ENCODE measurements around the gene TRIM8. TPM values are rescaled to one million over a fixed set of nuclear protein-coding genes. Genes with fewer than 3 reads are reported as not detected.

The TRIM8 gene
- total RNA-seq, 2 experiments from 2014 or later, result 18.8 to 20.0 TPM

- no peaks in the 10 kb centered on the region for H3K36me3 Mint-ChIP-seq (ENCODE audit: low read depth)
- H3K27me3 Mint-ChIP-seq (ENCODE audit: low read depth), result no peaks in the 10 kb centered on the region
- intact Hi-C loops (cut with micrococcal nuclease), result no loop called here
- DNase-seq, result no peak
- no peak overlapping the region for H3K27ac Mint-ChIP-seq
- no peaks in the 10 kb centered on the region for H3K9me3 Mint-ChIP-seq
- CTCF ChIA-PET, result interaction anchor here (1.5 kb wide), 1 partner anchor 13 kb away, joined by 4 read pairs; no protein-coding TSS in a partner anchor
- peaks cover 32% of the 10 kb centered on the region for H3K4me1 Mint-ChIP-seq (ENCODE audit: low read depth)
- H3K4me3 Mint-ChIP-seq, result no peak overlapping the region
These were observed 14.3 kb upstream of the TRIM8 start for GRCh38 chr10:102629661-102630614.

GRCh38 chr10:102630663-102631062, 13.6 kb upstream of the TRIM8 start:
- DNase-seq, result no peak
- CTCF ChIA-PET, result interaction anchor here (1.5 kb wide), 1 partner anchor 14 kb away, joined by 4 read pairs; no protein-coding TSS in a partner anchor
- no peaks in the 10 kb centered on the region for H3K27me3 Mint-ChIP-seq (ENCODE audit: low read depth)
- intact Hi-C loops (cut with micrococcal nuclease), result no loop called here
- no peak overlapping the region for H3K27ac Mint-ChIP-seq
- H3K9me3 Mint-ChIP-seq, result no peaks in the 10 kb centered on the region
- H3K36me3 Mint-ChIP-seq (ENCODE audit: low read depth), result no peaks in the 10 kb centered on the region
- H3K4me3 Mint-ChIP-seq, result no peak overlapping the region
- H3K4me1 Mint-ChIP-seq (ENCODE audit: low read depth), result peaks cover 39% of the 10 kb centered on the region

GRCh38 chr10:102631525-102632393, 12.5 kb upstream of the TRIM8 start:
- Mint-ChIP-seq H3K27me3 (ENCODE audit: low read depth) (no peaks in the 10 kb centered on the region), H3K27ac (peak overlapping the region; percentile 62), H3K4me1 (ENCODE audit: low read depth) (peaks cover 41% of the 10 kb centered on the region), H3K9me3 (no peaks in the 10 kb centered on the region), H3K4me3 (no peak overlapping the region), H3K36me3 (ENCODE audit: low read depth) (no peaks in the 10 kb centered on the region)
- intact Hi-C loops (cut with micrococcal nuclease), result no loop called here
- no peak for DNase-seq
- CTCF ChIA-PET, result interaction anchor here (0.6 to 1.1 kb wide), 4 partner anchors 10 to 20 kb away, joined by 3 to 4 read pairs (median 3); no protein-coding TSS in a partner anchor

- peak overlapping the region; percentile 62 for H3K27ac Mint-ChIP-seq
- intact Hi-C loops (cut with micrococcal nuclease), result loop anchor here (1.0 kb wide), 1 partner anchor 10 kb away; no protein-coding TSS in a partner anchor
- H3K27me3 Mint-ChIP-seq (ENCODE audit: low read depth), result no peaks in the 10 kb centered on the region
- DNase-seq, result peak; percentile 46
- no peaks in the 10 kb centered on the region for H3K36me3 Mint-ChIP-seq (ENCODE audit: low read depth)
- H3K4me1 Mint-ChIP-seq (ENCODE audit: low read depth), result peaks cover 41% of the 10 kb centered on the region
- H3K9me3 Mint-ChIP-seq, result no peaks in the 10 kb centered on the region
- CTCF ChIA-PET, result interaction anchor here (0.5 to 1.1 kb wide), 3 partner anchors 18 to 21 kb away, joined by 3 to 8 read pairs (median 4); no protein-coding TSS in a partner anchor
- H3K4me3 Mint-ChIP-seq, result no peak overlapping the region
These were observed 11.7 kb upstream of the TRIM8 start for GRCh38 chr10:102632394-102633111.

- CTCF ChIA-PET, result interaction anchor here (0.6 to 1.3 kb wide), 3 partner anchors 11 to 1592 kb away, joined by 3 to 6 read pairs (median 5); partner anchors contain the start of gene TRIM8
- no peaks in the 10 kb centered on the region for H3K27me3 Mint-ChIP-seq (ENCODE audit: low read depth)
- H3K4me3 Mint-ChIP-seq, result no peak overlapping the region
- intact Hi-C loops (cut with micrococcal nuclease), result loop anchor here (1.0 kb wide), 1 partner anchor 9 kb away; no protein-coding TSS in a partner anchor
- peak; percentile 80 for DNase-seq
- H3K4me1 Mint-ChIP-seq (ENCODE audit: low read depth), result peaks cover 41% of the 10 kb centered on the region
- no peaks in the 10 kb centered on the region for H3K9me3 Mint-ChIP-seq
- peak overlapping the region; percentile 84 for H3K27ac Mint-ChIP-seq
- no peaks in the 10 kb centered on the region for H3K36me3 Mint-ChIP-seq (ENCODE audit: low read depth)
These were observed 11.0 kb upstream of the TRIM8 start for GRCh38 chr10:102633287-102633686.

GRCh38 chr10:102633848-102634247, 10.4 kb upstream of the TRIM8 start:
- no peak overlapping the region for H3K4me3 Mint-ChIP-seq
- no peaks in the 10 kb centered on the region for H3K9me3 Mint-ChIP-seq
- CTCF ChIA-PET, result interaction anchor here (0.6 to 1.3 kb wide), 3 partner anchors 11 to 1592 kb away, joined by 3 to 6 read pairs (median 5); partner anchors contain the start of gene TRIM8
- intact Hi-C loops (cut with micrococcal nuclease), result loop anchor here (1.0 kb wide), 1 partner anchor 8 kb away; no protein-coding TSS in a partner anchor
- no peaks in the 10 kb centered on the region for H3K36me3 Mint-ChIP-seq (ENCODE audit: low read depth)
- peaks cover 41% of the 10 kb centered on the region for H3K4me1 Mint-ChIP-seq (ENCODE audit: low read depth)
- DNase-seq, result no peak
- peak overlapping the region; percentile 84 for H3K27ac Mint-ChIP-seq
- H3K27me3 Mint-ChIP-seq (ENCODE audit: low read depth), result no peaks in the 10 kb centered on the region

GRCh38 chr10:102634686-102635085, 9.6 kb upstream of the TRIM8 start:
- Mint-ChIP-seq H3K4me3 (no peak overlapping the region), H3K4me1 (ENCODE audit: low read depth) (peaks cover 41% of the 10 kb centered on the region), H3K36me3 (ENCODE audit: low read depth) (no peaks in the 10 kb centered on the region), H3K27me3 (ENCODE audit: low read depth) (no peaks in the 10 kb centered on the region), H3K27ac (peak overlapping the region; percentile 55), H3K9me3 (no peaks in the 10 kb centered on the region)
- CTCF ChIA-PET, result interaction anchor here (0.6 to 1.8 kb wide), 2 partner anchors 10 to 262 kb away, joined by 3 to 5 read pairs; partner anchors contain the start of gene TRIM8
- intact Hi-C loops (cut with micrococcal nuclease), result no loop called here
- DNase-seq, result no peak

- DNase-seq, result peak; percentile 36
- Mint-ChIP-seq H3K27ac (peak overlapping the region; percentile 55), H3K9me3 (no peaks in the 10 kb centered on the region), H3K27me3 (ENCODE audit: low read depth) (no peaks in the 10 kb centered on the region), H3K4me3 (no peak overlapping the region), H3K36me3 (ENCODE audit: low read depth) (no peaks in the 10 kb centered on the region), H3K4me1 (ENCODE audit: low read depth) (peaks cover 41% of the 10 kb centered on the region)
- intact Hi-C loops (cut with micrococcal nuclease), result no loop called here
- CTCF ChIA-PET, result interaction anchor here (0.9 to 1.8 kb wide), 2 partner anchors 9 to 11 kb away, joined by 4 to 5 read pairs; partner anchors contain the start of gene TRIM8
These were observed 8.9 kb upstream of the TRIM8 start for GRCh38 chr10:102635377-102635776.

- no peaks in the 10 kb centered on the region for H3K36me3 Mint-ChIP-seq (ENCODE audit: low read depth)
- H3K4me3 Mint-ChIP-seq, result no peak overlapping the region
- H3K4me1 Mint-ChIP-seq (ENCODE audit: low read depth), result peaks cover 20% of the 10 kb centered on the region
- no peak overlapping the region for H3K27ac Mint-ChIP-seq
- CTCF ChIA-PET, result no interaction called here
- H3K27me3 Mint-ChIP-seq (ENCODE audit: low read depth), result no peaks in the 10 kb centered on the region
- DNase-seq, result no peak
- H3K9me3 Mint-ChIP-seq, result no peaks in the 10 kb centered on the region
- intact Hi-C loops (cut with micrococcal nuclease), result no loop called here
These were observed 4.7 kb upstream of the TRIM8 start for GRCh38 chr10:102639537-102639936.

- CTCF ChIA-PET, result interaction anchor here (1.0 to 1.1 kb wide), 2 partner anchors 10 to 45 kb away, joined by 3 read pairs; no protein-coding TSS in a partner anchor
- no peak for DNase-seq
These were observed 2.9 kb upstream of the TRIM8 start for GRCh38 chr10:102641402-102641801.

More at GRCh38 chr10:102641402-102641801, 2.9 kb upstream of the TRIM8 start:
- Mint-ChIP-seq H3K4me1 (ENCODE audit: low read depth) (peaks cover 11% of the 10 kb centered on the region), H3K4me3 (peak overlapping the region; percentile 83), H3K27me3 (ENCODE audit: low read depth) (no peaks in the 10 kb centered on the region), H3K36me3 (ENCODE audit: low read depth) (peaks cover 3% of the 10 kb centered on the region), H3K27ac (peak overlapping the region; percentile 88), H3K9me3 (no peaks in the 10 kb centered on the region)
- intact Hi-C loops (cut with micrococcal nuclease), result loop anchor here (10.0 kb wide), 3 partner anchors 553 to 1287 kb away; partner anchors contain the start of genes BTRC, NT5C2 and TAF5

All from activated naive CD4-positive, alpha-beta T cell treated with anti-CD3 and anti-CD28 coated beads for 36 hours (primary cell).